Neural cell (in vitro differentiated cells): ENCODE measurements around the gene GPC5.

ENCODE experiments used
- CTCF ChIP-seq: fragments of 450-650 bp; IDR thresholded peaks from 2 replicates; pipeline ENCODE4 v1.5.1; 2014; ENCODE audit warnings: antibody characterized with exemption, mild to moderate bottlenecking, moderate library complexity; ENCODE audit not compliant: poor library complexity, severe bottlenecking
- MXI1 ChIP-seq: fragments of 450-650 bp; conservative IDR thresholded peaks from 2 replicates; pipeline ENCODE4 v1.6.1; 2014; ENCODE audit warnings: antibody characterized with exemption, mild to moderate bottlenecking; ENCODE audit not compliant: poor library complexity, severe bottlenecking
- POLR2AphosphoS5 ChIP-seq: IDR thresholded peaks from 2 replicates; pipeline ENCODE4 v1.6.1; 2012
- REST ChIP-seq: IDR thresholded peaks from 2 replicates; pipeline ENCODE4 v1.6.1; 2012; ENCODE audit warnings: borderline replicate concordance

DNA sequence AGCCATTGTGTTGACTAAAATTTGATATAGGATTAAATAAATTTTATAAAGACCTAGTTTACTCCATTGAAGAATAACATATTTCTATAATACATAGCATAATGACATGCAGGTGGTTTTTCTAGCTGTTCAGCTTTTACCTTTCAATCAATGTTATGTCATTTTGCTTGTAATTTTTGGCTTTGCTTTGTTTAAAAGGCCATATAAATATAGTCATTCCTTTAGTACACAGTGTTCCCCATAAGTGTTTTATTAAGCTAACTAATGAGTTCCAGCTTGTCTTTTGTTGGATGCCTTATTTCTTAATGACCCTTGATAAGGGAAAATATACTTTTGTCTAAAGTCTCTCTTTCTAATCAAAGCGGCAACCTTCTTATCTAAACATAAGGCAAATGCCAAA, 921.9 kb downstream of the GPC5 start:
- TF ChIP-seq CTCF, result no peak
- no peak for TF ChIP-seq POLR2AphosphoS5
- no peak for TF ChIP-seq MXI1
- TF ChIP-seq REST, result no peak
